ENCODE results near the gene PRKACA.
"Not testable (repeated sequence)": the region's sequence is repeated elsewhere in the genome, so short reads cannot be mapped to it uniquely, and the experiment has no call there.

- peak; percentile 71 for TF ChIP-seq CTCF (conservative IDR thresholded peaks at IDR 0.05)
- not testable (repeated sequence) for TF ChIP-seq ZFX (IDR thresholded peaks at IDR 0.05)
Measured at GRCh38 chr19:14042659-14043608, 74.6 kb downstream of the PRKACA start.

Measured in C4-2B (cell line).